ENCODE data around the gene ZNF532.

ZNF532 gene

DNA sequence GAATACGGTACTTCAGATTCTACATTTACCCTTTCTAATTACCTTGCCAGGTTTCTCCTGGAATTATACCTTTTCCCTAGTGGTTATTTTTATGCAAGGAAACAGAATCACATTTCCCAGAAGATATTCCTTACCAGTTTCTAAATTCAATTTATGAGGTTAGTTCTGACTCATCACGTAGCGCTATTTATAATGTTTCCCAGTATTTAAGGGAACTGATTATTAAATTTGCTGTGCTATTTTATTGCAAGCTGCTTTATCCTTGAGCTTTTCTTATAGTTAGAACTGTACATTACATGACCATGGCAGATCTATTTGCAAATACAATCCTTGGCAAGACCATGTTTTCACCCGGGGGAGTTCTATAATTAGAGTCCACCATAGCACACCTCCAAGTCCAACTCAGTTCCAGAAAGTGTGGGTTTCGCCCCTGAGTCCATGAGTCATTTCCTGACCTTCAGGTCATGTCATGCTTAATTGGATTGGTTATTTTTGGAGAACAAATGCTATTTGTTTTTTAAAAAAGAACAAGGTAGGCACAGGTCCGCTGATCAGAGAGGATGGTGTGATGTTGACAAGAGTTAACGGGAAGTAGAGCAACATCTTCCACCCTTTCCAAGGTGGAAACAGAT is 126.6 kb downstream of the ZNF532 start:
- H3K4me3 ChIP-seq (ENCODE audit: low read depth, low read length) = no peak overlapping the region
- TF ChIP-seq, protein P1, sequence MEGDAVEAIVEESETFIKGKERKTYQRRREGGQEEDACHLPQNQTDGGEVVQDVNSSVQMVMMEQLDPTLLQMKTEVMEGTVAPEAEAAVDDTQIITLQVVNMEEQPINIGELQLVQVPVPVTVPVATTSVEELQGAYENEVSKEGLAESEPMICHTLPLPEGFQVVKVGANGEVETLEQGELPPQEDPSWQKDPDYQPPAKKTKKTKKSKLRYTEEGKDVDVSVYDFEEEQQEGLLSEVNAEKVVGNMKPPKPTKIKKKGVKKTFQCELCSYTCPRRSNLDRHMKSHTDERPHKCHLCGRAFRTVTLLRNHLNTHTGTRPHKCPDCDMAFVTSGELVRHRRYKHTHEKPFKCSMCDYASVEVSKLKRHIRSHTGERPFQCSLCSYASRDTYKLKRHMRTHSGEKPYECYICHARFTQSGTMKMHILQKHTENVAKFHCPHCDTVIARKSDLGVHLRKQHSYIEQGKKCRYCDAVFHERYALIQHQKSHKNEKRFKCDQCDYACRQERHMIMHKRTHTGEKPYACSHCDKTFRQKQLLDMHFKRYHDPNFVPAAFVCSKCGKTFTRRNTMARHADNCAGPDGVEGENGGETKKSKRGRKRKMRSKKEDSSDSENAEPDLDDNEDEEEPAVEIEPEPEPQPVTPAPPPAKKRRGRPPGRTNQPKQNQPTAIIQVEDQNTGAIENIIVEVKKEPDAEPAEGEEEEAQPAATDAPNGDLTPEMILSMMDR (IDR thresholded peaks at IDR 0.05; ENCODE audit: low read depth, low read length) = no peak

DNA sequence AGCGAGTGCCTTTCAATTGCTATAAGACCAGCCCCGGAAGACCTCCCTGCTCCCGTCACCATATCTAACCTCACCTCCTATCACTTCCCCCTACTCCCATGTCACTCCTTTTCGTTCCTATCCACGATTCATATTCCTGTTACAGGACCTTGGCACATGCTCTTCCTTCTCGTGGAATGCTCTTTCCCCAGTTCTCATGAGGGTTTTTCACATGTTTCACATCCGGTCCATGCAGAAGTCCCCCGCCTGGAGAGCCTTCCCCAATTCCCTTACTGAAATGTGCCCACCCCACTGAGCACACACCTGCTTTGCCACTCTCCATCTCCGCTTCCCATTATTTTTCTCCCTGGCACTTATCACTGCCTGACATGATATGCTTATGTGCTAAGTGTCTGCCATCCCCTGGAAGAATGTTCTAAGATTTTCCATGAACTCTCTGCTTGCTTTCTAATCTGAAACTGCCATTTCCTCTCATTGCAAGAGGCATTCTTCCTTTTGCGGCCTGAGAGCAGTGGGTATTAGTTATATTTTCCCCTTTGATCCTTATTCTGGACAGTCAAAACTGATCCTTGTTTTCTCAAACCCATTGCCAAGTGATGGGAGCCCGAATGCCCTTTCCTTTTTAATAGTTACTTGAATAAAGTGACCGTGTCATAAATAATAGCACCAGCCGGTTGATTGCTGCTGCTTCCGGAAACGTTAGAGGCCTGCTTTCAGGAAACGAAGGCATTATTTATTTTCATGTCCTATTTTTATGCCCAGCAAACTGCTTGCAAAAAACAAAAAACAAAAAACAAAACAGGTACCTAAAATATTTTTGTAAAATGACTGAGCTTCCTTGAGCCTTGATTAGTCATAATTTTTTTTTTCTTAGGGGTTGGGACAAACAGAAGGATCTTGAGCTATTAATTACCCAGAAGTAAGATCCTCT is 127.9 kb downstream of the ZNF532 start:
- H3K4me3 ChIP-seq (ENCODE audit: low read depth, low read length) = no peak overlapping the region
- TF ChIP-seq, protein P1 (IDR thresholded peaks at IDR 0.05; ENCODE audit: low read depth, low read length) = no peak

DNA sequence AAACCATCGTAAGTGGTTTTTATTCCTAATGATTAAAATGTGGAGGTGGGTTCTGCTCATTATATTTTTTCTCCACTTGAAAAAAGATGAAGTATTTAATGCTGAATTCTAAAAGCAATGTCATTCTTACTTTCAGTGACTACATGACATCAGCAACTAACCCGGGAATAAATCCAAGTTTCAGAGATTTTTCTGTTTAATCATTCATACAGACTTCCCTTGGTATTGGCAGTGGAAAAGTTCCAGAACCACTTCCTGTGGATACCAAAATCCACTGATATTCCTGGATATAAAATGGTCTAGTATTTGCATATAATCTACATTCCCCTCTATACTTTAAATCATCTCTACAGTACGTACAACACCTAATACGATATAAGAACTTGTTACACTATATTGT is 128.6 kb downstream of the ZNF532 start:
- TF ChIP-seq, protein P1 (IDR thresholded peaks at IDR 0.05; ENCODE audit: low read depth, low read length) = no peak
- no peak overlapping the region for H3K4me3 ChIP-seq (ENCODE audit: low read depth, low read length)

DNA sequence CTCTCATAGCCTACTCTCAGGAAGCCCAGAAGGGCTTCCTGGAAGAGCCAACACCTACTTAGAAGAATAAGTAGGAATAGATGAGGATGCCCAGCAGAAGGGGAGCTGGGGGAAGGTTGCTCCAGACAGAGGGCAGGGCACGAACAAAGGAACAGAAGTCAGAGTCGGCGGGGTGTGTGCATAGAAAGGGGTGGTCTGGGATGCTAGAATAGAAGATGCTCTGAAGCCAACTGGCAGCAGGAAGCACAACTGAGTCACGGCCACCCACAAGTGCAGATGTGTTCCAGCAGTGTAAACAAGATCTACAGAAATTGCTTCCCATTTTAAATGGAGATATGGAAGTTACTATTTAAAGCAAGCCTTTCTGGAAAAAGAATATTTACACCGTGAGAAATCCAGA is 131.0 kb downstream of the ZNF532 start:
- no peak overlapping the region for H3K4me3 ChIP-seq (ENCODE audit: low read depth, low read length)
- TF ChIP-seq, protein P1 (IDR thresholded peaks at IDR 0.05; ENCODE audit: low read depth, low read length) = no peak

DNA sequence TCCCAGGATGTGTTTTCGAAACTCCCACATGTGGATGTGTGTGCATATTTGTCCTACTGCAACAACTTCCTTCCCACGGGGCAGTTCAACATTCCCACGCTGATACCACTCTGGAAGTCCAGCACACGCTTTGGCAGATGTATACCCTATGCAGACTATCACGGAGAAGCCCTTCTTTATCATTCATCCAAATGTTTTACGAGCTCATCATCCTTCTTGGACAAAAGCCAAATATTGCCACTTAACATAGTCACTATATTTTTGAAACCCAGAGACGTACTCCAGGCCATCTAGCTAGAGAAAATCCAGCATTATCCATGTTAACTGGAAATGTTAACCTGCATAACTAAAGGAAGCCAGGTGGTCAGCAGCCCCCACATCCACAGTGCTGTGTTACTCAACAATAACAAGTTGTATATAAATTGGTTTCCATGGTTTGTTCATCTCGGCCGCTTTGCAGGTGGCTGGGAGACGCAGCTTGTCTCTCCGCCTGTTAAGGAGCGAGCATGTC is 131.5 kb downstream of the ZNF532 start:
- TF ChIP-seq, protein P1 (IDR thresholded peaks at IDR 0.05; ENCODE audit: low read depth, low read length) = no peak
- no peak overlapping the region for H3K4me3 ChIP-seq (ENCODE audit: low read depth, low read length)

DNA sequence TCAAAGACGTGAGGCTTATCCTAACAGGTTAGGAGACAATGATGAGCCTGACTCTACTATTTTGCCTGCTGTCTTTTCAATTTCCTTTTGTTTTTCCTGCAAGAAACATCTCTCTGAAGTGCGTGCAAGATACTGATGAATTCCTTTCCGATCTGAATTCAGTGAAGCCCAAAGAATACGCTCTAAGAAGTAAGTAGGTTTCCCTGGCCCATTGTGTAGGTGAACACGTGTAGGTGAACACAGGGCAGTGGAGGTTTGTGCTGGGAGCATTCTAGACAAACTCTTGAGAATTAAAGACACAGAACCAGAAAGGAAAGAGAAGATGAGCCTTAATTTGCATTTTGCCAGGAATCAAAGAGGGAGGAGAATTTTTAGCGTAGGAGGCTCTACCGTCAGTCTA is 132.0 kb downstream of the ZNF532 start:
- no peak overlapping the region for H3K4me3 ChIP-seq (ENCODE audit: low read depth, low read length)
- TF ChIP-seq, protein P1 (IDR thresholded peaks at IDR 0.05; ENCODE audit: low read depth, low read length) = no peak
